A549 (cell line): ENCODE data around the gene RNU1-1.
"Not testable (repeated sequence)": the region's sequence is repeated elsewhere in the genome, so short reads cannot be mapped to it uniquely, and the experiment has no call there.

Source experiments
- POLR2A ChIP-seq: IDR thresholded peaks from 2 replicates; pipeline ENCODE4 v1.6.1; 2012; ENCODE audit warnings: mild to moderate bottlenecking, low read length
- TF ChIP-seq, protein P1 (sequence below): fragments of >200 bp; sonication (Bioruptor Twin); formaldehyde crosslinking; IDR thresholded peaks from 3 replicates; pipeline ENCODE4 v1.5.1; 2016

DNA sequence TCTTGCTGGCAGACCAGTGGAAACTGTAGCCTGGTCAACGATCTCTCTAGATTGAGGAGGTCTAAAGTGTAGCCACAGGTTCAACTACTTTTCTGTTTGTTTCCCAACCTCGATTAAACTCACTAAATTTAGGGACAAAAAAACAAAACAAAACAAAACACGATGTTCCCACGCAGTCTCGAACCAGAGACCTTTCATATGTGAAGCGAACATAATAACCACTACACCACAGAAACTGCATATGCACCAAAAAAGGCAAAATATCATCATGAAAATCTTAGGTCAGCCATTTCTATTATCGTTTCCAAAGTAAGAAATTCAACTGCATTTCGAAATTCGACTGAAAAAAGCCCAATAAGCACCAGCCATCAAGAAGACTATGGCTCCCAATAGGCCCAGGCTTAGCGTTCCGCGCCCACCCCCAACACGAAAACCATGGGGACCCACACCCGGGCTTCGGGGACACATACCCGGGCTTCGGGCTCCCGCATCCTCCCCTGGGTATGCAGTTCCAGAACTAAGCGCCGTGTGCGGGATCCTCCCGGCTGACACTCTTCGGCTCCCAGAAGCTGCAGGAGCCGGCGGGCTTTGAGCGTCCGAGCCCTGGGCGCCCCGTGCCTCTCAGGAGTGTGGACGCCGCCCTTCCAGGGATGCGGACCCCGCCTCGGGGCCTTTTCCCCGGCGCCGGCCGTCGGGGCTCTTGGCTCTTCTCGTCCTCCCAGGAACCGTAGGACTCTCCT, 33.6 kb upstream of the RNU1-1 start:
- not testable (repeated sequence) for TF ChIP-seq POLR2A
- TF ChIP-seq, protein P1, sequence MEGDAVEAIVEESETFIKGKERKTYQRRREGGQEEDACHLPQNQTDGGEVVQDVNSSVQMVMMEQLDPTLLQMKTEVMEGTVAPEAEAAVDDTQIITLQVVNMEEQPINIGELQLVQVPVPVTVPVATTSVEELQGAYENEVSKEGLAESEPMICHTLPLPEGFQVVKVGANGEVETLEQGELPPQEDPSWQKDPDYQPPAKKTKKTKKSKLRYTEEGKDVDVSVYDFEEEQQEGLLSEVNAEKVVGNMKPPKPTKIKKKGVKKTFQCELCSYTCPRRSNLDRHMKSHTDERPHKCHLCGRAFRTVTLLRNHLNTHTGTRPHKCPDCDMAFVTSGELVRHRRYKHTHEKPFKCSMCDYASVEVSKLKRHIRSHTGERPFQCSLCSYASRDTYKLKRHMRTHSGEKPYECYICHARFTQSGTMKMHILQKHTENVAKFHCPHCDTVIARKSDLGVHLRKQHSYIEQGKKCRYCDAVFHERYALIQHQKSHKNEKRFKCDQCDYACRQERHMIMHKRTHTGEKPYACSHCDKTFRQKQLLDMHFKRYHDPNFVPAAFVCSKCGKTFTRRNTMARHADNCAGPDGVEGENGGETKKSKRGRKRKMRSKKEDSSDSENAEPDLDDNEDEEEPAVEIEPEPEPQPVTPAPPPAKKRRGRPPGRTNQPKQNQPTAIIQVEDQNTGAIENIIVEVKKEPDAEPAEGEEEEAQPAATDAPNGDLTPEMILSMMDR, result not testable (repeated sequence)
